Mesenteric fat pad (tissue), 1 donor: ENCODE data around the gene EPHA4. TPM values are rescaled to one million over a fixed set of nuclear protein-coding genes. Genes with fewer than 3 reads are reported as not detected.

Experiments used
- DNase-seq: peaks from one replicate; pipeline ENCODE4 v3.0.0-alpha.2; 2020; ENCODE audit warnings: low spot score
- long read RNA-seq: library from polyadenylated mRNA; unstranded; transcript quantifications from one replicate; pipeline ENCODE4 v2.0.0, GENCODE V29; 2020
- total RNA-seq: library from RNA; stranded (reverse); fragmentation: NEBNext Ultra II Directional; extraction: Animal tissue kit (Norgen Biotek cat#: 25700); gene quantifications from one replicate; pipeline ENCODE4 v1.2.1, GENCODE V29; 2021
- donor health status: DM: yes; HTN: yes; CAD: no.

EPHA4 gene
- 23.1 TPM for total RNA-seq
- long read RNA-seq, partial matches to known transcripts, result 13 of 25 reads
- long read RNA-seq, other reads (novel, unspliced or antisense), result 12 of 25 reads

DNA sequence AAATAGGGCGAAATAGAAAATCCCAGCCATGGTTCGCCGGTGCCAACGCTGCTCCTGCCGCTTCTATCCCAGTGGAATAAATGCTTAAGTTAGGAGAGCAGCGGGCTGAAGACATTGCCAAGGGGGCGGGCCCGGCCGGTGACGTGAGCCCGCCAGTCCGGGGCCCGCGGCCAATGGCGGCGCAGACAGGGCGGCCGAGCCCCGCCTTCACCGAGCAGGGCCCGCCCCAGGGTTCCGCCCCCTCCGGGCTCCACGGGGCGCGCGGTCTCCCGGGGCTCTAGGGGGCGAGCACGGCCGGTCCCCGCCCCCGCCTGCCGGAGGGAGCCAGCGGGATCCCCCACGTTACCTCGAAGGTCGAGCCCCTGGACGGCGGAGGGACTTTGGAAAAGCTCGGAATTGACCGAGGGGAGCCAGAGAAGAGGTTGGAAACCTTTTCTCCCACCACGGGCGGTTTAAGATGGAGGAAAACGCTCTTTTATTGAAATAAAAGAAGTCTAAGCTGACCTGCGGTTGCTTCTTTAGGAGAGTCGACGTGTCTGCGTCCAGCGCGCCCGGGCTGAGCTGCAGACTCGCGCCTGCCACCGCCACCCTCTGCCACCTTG lies at the start of gene EPHA4:
Gene EPHA4, minus strand, starts transcription at position 86 of the 602 bp plus-strand sequence. Its CDS starts 56 bp downstream, at position 30.
- peak; percentile 94 for DNase-seq

DNA sequence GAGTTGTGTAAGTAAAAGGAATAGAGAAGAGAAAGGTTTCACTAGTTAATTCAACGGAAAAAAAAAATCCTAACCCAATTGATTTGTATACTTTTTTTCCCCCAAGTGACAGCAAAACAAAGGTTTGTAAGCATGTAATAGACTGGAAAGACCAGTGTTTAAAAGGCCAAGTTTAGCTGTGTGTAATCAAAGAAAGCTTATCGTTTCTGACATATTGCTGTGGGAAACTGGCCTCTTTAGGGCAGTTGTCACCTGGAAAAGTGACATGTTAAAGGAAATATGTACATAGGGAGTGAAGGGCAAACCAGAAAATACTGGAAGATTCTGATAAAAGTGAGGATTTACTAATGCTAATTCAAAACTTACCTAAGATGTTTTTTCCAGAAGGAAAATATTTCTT lies 45.9 kb upstream of the EPHA4 start:
- DNase-seq, result no peak

DNA sequence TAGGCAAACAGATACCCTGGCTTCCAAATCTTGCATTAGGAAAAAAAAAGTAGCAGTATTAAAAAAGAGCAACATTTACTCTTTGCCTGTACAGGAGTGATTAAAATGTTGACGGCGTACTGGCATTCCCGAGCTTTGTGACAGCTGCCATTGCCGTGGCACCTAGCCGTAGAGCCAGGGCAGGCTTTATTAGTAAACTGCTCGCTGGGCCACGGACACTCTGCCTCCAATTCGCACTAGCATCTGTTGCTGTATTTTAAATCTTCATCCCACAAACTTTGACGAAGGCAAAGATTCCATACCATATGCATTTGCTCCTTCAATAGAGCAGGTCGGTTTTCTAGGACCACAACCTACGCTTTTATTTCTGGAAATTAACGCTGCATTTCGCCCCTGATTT lies 44.5 kb upstream of the EPHA4 start:
- DNase-seq, result no peak

DNA sequence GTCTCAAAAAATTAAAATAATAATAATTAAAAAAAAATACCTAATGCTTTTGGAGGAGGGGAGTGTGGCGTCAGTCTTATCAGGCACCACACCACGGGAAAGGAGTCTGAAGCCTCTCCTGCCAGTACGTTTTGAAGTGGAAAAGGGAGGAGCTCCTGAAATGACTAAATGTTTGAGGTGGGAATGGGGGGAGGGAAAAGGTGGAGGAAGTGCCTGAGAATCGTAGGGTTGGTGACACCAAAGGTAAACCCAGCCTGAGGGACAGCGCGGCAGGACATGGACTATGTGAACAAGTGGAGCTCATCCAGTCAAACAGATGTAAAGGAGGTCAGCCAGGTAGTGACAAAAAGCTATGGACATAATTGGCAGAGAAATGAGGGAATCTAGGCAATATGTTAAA lies 42.2 kb upstream of the EPHA4 start:
- no peak for DNase-seq

DNA sequence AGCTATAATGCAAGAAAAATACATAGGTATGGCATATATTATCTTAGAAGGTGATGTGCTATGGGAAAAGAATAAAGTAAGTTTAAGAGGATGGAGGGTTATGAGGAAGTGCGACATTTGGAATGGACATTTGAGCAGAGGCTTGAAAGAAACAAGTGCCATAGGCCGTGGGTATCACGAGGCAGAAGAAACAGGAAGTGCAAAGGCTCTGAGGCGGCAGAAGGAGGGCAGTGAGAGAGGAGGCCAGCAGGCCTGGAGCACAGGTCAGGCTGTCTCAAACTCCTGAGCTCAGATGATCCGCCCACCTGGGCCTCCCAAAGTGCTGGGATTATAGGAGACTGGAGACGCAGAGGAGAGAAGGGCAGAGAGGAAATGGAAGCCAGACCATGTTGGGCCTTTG lies 40.7 kb upstream of the EPHA4 start:
- DNase-seq, result no peak

DNA sequence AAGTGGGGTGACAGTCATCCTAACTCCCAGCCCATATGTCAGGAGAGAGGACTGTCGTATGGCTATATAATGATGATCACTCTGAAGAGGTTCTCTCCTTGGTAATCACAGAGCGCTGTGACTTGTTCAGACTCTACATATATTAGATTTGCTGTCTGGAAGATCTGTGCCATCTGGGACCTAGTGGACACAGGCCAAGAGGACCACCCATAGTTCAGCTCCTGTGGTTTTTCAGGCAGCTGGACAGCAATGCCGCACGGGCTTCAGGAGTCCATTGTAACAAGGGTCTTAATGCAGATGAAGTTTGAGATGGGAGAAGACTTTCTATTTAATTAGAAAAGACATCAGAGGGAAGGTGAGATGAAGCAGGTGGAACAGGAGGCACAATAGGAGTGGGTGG lies 40.1 kb upstream of the EPHA4 start:
- DNase-seq, result no peak

DNA sequence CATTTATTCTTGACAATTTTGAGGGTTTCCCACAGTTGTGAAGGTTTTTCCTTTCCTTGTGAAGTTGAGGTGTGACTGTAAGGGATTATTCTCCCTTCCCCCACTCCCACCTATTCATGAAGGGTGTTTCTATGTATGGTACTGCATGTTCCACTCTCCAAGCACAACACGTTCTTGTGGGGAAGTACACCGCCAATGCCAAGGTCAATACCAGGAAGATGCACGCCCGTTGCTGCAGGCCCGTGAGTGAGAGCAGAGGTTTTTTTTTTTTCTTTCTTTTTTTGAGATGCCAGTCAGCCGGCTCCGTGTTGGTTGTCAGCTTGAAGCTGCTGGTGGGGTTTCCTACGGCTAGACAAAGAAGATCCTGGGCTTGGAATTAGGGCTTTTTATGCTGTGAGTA lies 38.6 kb upstream of the EPHA4 start:
- DNase-seq, result no peak

DNA sequence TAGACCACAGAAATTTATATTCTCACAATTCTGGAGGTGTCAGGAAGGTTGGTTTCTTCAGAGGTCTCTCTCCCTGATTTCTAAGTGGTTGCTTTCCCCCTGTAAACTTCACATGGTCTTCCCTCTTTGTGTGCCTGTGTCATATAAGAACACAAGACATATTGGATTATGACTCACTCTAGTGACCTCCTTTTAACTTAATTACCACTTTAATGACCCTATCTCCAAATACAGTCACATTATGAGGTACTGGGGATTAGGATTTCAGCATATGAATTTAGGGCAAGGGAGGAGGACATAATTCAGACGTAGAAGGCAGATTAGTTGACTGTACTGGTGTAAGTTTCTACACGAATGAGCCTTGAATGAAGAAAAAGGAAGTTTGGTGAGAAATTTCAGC lies 38.2 kb upstream of the EPHA4 start:
- DNase-seq, result no peak

DNA sequence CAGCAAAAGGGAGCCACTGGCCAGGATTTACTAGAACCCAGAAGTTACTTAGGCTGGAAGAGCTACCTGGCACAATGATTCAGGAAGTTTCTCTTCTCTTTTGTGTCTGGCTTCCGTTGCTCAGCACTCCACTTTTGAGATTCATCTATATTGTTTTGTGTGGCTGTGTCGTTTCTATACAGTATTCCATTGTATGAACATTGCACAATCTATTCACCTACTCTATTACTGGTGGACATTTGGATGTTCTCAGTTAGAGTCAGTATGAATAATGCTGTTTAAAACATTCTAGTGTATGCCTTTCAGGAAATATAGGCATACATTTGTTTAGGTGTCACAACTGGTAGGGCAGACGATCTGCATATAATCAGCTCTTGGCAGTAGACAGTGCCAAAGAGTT lies 36.3 kb upstream of the EPHA4 start:
- DNase-seq, result no peak

DNA sequence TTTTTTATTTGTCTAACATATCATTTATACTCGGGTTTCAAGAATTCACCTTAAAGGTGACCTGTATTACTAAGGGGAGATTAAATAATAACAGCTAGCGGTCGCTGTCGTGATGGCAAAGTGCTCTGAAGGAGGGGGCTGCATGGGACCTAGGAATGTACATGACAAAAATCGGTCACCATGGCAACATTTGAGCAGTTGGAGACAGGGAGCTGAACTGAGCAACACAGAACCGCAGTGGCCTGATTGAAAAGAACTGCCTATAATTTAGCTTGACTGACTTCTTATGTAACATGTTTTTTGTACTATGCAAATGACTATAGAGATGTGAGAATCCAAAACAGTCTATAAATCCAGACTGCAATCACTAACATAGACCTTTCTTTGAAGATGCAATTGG lies 34.3 kb upstream of the EPHA4 start:
- no peak for DNase-seq

DNA sequence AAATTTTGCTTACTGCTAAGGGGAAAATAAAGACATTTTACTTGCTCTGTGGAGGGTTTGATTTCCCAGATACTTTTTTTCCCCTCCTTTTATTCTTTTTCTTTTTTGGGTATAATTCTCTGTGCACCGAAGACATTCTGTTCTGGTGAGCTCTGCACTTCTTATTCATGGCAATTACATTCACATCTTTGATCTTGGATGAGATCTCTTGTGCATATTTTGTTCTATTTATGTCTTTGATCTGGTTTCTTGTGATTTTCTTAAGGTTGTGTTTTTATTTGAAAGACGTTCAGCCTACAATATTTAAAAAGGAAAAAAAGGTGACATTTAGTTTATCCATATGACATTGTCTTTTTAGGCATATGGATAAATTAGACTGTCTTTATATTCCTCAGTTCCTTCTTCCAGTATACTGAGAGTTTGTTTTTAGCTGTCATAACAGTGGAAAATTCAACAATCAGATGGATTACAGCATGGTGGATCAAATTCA lies 33.7 kb upstream of the EPHA4 start:
- no peak for DNase-seq

DNA sequence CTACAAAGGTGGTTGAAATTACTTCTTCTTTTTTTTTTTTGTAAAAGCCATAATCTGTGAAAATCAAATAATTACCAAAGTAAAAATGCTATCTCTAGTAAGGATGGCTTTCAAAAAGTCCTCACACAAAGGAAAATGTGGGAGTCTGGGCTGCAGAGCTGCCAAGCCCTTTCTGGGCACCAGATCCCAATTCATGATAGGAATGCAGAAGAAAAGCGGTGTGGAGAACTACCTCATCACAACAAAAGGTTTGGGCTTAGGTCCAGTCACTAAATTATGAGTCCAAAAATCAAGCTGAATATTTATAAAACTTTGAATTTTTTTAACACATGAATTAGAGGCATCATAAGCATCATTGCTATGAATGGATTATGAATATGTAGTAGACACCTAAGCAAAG lies 30.8 kb upstream of the EPHA4 start:
- no peak for DNase-seq

DNA sequence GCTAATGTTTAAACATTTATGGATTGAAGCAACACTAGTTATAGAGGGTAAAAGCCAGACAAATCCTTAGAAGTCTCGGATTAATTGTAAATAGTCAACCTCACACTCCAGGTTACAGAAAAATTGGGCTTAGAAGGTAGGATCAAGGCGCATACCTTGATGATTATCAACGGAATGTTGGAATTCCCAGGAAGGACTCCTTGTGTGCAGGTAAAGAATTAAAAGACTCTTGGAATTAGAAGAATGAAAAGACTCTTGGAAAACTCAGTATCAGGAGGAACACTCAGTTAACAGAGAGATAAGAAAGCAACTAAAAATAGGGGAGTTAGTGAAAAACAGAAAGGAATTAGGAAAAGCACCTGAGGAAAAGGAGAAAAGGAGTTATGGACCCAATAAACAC lies 29.3 kb upstream of the EPHA4 start:
- DNase-seq, result no peak

DNA sequence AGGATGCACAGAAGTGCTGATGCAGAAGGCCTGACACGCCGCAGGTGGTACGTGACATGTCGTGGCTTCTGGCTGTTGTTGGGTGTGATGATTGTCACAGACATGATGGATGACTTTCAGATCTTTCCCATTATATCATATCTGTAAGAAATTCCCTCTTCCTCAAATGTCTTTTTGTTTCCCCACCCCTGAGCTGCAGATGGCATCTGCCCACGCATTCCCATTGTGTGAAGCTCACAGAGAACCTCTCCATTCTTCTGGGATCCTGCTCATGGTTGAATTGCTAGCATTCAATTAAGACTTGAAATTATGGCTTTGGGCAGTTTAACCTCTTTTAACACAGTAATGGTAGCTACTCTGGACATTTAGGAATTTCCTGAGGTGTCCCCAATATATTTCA lies 28.3 kb upstream of the EPHA4 start:
- no peak for DNase-seq

DNA sequence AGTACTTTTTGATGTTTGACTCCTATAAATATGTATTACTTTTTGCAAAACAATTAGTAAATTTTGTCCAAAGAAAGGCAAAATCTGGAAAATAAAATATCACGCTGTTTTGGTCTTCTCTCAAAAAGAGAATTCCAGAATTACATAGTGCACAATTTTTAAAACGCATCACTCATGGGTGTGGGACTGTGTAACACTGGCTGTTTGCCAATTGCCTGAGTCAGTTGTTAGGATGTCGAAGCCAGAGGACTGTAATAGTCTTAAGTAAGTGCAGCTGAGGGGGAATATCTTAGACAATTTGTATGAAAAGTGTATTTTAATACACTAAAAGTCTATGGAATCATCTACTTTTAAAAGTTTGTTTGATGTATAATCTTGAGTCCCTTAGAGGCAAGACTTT lies 24.1 kb upstream of the EPHA4 start:
- DNase-seq, result no peak

DNA sequence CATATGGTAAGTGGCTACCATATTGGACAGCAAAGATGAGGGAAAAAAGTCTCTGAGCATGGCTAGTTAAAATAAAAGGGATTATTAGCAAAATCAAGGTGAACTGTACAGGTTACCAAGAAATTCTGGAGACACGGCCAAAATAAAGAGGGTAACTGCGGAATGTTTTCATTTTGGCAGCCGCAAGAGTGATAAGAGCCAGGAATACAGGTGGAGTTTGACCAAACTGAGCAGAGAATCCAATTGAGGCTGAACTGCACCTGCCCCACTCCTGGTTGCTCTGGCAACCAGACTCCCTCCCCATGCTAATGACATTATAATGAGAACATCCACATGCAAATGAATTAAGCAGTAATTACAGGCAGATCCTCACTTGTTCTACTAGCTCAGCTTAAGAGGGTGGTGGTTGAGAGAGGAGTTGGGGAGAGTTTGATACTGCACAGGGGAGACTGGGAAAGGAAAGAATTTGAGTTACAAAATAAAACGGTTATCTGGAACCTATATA lies 18.8 kb upstream of the EPHA4 start:
- no peak for DNase-seq

DNA sequence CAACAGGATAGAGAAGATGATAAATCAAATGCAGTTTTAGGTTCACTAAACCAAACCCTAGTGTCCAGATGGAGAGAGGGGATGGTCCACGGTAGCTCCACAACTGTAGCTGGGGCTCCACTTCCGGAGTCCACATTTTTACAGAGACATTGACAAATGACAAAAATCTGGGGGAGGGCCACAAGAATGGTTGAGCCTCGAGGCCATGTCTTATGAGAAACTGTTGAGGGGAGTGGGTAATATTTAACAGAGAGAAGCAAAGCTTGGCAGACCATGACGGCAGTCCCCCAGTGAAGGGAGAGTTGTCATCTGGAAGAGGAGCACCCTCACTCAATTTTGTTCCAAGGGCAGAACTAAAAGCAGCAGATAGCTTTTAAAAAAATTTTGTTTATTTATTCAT lies 17.6 kb upstream of the EPHA4 start:
- DNase-seq, result no peak

DNA sequence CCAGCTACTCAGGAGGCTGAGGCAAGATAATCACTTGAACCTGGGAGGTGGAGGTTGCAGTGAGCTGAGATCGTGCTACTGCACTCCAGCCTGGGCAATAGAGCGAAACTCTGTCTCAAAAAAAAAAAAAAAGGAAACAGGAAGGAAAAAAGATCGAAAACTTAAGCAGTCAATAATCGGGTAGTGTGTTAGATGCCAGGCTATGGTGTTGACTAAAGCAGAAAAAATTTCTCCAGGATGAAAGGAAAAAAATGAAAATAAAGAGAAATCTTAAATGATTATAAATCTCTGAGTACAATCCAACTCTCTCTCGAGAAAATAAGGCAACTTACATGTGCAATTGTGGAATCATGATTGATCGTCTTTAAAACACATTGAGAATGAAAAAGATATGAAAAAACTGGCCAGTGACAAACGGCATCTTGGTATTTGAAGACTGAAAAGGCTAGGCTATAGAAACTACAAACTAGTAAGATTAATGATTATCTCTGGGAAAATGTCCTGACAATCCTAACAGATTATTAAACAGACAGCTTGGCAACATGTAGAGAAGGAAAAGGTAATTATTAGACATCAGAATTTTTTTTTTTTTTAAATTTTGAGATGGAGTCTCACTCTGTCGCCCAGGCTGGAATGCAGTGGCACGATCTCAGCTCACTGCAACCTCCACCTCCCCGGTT lies 16.3 kb upstream of the EPHA4 start:
- no peak for DNase-seq

DNA sequence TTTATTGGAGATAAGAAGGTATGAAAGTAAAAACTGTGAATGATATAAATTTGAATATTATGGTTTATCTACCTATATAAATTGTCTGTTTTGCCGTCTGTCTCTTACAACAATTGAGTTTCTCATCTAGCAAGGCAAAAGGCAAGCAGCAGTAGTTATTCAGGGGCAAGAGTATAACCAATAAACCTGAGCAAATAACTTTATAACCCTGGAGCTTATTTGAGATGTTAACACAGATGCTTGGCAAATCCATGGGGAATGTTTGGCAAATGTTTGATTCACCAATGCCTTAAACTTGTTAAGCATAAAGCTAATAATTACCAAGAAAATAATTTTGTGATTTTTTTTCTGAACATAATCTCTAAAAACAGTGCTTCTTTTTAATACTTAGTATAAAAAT lies 9.9 kb upstream of the EPHA4 start:
- no peak for DNase-seq

DNA sequence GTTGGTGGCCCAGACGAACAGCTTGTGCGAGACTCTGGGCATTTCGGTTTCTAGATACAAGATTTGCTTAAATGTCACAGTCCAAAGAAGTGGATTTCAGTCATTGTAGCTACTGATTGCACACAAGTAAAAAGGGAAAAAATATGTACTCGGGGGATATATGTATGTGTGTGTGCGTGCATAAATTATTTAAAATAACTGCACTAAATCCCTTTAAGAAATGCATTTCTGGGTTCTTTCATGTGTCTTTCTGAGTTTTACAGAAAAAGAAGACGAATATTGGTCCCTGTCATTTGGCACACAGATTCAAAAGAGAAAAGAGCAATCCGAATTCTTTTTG lies 2.1 kb upstream of the EPHA4 start:
- DNase-seq, result no peak

DNA sequence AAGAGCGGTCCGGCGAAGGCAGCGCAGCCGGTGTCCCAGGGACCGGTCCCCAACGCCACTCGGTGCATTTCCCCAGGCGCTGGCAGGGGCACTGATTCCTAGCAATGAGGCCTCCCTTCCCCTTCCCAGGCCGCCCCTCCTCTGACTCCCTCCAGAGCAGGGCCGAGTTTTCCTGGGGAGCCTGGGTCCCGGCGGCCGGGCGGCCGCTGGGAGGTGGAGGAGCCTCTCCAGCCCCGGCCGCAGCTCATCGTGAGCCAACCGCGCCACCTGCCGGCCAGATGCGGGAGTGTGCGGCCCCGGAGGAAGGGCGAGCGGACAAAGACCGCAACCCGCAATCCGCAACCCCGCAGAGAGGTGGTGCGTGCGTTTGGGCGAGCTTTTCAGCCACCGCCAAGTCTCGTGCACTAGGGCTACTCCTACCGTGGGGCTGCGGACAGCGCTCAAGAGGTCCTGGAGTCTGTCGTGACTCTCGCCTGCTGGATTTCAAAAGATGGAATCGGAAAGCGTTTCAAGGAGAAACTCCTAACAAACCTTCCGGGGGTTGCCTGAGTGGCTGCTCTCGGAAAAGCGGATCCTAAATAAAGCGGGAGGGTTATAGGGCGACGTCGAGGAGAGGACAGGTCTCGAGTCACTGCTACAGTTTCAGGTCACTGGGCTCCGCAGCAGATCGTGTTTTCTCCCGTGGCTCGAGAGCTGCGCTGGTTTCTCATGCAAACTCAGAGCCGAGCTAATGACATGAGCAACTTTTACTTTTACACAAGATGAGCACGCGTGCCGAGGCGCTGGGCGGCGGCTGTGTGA lies 1.5 kb upstream of the EPHA4 start:
- DNase-seq, result peak; percentile 95

DNA sequence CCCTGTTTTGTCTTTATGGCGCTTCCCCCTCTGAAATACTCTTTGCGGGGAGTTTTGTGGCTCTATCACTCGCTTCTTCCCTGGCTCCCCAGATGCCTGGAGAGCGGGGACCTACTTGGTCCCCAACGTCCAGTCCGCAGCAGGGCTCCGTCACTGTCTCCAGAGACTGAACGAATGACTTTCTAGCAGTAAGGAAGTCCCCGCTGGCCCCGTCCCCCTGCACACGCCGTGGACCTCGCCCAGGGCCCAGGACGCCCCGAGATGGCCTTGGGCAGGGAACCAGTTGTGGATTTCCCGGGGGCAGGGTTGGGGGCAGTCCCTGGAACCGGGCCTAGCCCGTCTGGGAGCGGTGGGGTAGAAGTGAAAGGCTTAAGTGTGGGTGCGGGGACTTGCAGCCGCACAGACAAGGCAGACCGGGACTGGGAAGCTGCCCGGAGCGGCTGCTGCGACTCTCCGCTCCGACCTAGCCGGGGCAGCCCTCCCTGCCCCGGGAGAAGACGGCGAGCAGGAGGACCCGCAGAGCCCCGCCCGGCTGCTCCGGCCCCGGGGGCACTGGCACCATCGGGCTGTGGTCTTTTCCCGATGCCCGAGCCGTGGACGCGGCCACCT lies 821 bp upstream of the EPHA4 start:
- no peak for DNase-seq
